Stimulated activated CD8-positive, alpha-beta memory T cell treated with anti-CD3 and anti-CD28 coated beads, Interleukin-7, amount 100 ng/mL, for 48 hours (primary cell): ENCODE measurements around the gene IMP4.

Experiments
- DNase-seq, 2 donors: peaks; one replicate each; pipeline ENCODE4 v3.0.0-alpha.2; 2020; ENCODE audit warnings: low read depth in 1 of 2; ENCODE audit errors: extremely low read depth in 1 of 2

The IMP4 gene

DNA sequence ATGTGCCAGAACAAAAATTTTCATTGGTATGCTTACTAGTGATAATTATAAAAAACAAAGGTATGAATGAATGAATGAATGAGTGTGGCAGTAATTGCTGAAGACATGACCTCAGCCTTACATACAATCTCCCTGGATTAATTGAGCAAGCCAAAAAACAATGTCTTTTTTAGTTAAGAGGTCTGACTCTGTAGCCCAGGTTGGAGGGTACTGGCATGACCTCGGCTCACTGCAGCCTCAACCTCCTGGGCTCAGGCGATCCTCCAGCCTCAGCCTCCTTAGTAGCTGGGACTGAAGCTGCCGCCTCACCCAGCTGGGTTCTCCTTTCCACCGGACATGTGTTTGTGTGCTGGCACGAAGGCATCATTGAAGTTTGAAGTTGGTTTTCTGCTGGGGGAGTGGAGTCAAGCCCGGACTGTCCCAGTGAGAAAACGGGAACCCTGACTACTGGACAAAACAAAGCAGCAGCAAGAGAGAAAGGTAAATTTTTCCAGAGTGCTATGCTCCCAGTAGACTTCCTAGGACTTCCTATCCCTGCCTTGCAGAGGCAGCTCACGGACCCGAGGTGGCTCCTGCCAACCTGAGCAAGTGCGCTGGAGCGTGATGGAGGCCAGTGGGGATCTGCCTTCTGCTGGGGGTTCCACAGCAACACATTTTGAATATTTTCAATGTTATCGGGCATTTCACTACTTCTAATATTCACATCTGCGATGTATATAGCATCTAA is 6.4 kb upstream of the IMP4 start:
- no peak for DNase-seq

DNA sequence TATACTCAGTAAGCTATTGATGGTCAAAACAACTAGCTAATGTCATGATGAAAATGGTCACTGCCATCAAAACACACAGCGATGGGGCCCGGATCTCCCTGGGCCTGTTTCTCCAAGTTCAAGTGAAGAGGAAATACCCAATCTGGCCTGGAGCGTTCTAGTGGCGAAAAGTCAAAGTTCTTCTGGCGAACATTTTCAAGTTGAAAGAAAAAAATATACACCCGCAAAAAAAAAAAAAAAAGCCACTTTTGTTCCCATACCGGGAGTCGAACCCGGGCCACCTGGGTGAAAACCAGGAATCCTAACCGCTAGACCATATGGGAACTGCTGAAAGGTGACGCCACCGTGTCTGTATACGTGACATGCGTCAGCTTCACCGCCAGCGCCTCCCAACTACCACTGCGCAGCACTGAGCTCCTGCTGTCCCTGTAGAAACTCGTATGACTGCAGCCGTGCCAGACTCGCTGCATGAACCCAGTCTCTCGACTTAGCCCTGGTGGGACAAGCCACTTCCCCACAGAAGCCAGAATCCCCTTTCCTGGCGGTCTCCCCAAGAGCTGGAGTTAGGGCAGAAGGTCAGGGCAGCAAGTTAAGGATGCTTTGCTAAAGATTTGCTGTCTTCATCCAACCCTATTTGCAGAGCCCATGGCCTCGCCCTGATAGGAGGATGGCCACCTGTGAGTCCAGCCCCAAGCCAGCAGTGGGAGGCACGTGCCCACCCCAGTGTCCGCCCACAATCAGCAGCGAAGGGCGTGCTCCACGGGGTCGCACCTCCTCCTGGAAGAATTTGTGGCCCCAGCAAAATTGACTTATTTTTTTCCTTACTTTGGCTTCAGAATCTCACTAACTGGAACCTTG is 5.6 kb upstream of the IMP4 start:
- DNase-seq, result no peak

DNA sequence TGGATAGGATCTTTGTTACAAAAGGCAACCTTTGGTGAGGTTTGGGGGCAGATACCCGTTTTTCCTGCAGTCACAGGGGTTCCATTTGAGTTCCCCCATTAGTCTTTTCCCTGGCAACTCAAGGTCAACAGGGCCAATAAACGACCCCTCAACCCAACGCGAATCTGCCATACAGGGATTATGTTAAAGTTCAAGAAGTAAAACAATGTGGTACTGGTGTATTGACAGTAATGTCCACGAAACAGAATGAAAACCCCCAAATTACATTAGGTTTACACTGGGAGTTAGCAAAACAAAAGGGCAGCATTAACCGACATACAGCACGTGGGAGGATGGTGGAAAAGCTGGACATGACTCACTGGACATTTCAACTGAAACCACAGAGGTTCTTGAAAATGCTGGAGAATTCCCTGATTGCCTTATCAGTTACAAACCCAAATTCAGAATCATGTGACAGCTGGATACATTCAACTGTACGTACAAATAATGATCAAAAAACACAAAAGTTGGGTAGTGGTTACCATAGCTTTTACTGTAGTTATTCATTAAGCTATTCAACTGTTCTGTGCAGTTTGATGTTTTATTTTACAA is 4.9 kb upstream of the IMP4 start:
- DNase-seq, result no peak

DNA sequence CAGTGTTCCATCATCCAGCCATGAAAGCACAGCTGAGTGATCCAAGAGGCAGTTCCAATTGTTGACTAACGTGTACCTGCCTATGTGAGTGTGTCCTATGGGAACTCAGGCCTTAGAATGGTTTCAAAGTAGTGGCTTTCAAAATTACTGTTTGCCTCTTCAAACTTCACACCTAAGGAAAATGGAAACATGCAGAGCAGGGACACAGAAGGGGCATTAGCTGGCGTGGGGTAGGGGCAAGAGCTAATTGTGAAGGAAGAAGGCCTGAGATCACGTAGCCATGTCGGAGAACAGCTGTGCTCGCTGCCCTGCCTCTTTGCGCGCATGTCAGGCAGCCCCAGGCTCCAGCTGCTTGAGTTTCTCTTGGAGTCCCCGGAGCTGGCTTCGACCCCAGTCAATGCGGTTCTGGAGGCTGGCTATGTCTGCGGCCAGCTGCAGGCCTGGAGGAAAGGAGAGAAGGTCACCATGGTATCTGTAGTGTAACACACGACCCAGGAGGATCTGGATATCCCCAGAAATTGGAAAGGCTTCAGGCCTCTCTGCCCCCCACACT is 3.8 kb upstream of the IMP4 start:
- DNase-seq, result no peak

DNA sequence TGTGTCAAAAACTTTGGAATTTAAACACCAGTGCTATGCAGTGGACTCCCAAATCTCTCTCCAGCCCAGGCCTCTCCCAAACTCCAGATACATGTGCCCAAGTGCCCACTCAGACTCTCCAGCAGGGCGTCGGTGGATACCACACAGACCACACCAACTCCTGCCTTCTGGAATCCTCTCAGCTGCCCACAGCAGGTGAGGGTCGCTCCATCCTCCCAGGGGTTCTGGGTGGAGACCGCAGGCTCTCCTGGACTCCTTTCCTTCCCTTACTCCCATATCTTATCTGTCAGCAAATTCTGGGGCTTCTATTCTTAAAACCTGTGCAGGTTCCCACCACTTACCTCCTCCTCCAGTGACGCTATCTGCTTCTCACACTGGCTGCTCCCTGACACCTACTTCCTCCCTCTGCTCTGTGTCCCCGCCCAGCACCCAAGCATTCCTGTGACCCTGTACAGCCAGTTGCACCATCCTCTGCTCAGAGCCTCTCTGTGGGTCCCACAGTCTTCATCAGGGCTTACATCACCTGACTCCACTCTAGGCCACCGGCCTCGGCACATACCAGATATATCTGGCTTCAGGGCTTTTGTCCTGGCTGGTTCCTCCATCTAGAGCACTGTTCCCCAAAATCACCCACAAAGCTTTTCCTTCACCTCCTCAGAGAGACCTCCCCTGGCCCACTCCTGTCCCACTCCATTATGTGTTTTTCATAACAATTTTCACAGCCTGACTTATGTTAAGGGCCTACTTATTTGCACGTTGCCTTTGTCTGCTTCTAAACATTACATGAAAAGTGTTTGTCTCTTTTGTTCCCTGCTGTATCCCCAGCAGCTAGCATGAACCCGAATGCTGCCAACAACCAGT is 2.6 kb upstream of the IMP4 start:
- DNase-seq, result no peak

DNA sequence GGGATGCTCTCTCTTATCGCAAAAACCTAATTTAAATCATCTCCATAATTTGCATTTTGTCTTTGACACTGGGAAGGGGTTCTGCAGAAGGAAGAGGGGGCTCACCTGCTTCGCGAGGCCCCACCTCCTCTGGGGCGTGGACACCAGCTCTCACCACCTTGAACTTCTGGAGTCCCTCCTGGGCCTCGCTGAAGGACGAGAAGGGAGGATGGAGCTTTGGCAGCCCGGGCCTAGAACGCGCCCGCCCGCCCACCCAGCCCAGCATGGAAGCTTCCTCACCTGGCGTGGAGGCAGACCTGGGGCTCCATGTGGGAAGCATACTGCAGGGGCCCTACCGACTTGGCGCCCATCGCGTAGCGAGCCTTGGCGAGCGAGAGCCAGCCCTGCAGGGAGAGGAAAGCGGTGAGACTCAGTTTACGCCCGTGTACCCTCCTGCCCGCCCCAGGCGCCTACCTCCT is 1.1 kb upstream of the IMP4 start:
- no peak for DNase-seq

DNA sequence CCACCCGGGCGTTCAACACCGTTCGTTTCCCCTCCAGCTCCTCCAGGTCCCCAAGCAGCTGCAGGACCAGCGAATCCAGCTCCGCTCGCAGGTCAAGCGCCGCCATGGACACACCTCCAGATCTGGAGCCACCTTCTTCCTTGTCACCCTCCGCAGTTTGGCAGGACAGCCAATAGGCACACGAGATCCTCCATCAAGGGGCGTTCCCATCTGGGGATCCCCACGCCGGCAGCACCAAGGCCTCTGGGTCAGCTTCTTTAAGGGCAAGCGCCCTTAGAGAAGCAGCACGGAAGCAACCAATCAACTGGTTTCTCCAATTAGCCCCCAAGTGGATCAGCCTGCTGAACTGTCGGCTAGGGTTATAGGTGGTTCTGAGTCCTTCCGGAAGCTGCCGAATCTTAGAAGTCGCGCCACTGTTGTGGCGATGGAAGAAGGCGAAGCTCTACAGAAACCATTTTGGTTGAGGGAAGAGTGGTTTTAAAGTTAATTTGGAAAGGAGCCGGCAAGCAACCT is 621 bp upstream of the IMP4 start:
- peak; percentile 70 to 83 for DNase-seq

DNA sequence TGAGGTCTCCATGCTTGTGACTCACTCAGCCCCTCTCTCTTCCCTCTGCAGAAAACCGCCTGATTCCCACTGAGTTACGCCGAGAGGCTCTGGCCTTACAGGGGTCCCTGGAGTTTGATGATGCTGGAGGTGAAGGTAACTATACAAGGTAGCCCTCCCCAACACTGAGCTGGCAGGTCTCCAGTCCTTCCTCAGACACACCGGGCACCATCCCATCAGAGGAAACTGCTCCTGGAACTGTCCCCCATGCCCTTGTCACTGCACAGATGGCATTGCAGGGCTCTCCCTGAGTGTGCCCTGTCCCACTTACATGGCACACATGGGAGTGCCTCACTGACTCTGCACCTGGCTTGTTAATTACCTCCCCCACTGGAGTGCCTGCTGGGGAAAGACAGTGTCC is 1.9 kb downstream of the IMP4 start:
- no peak for DNase-seq

DNA sequence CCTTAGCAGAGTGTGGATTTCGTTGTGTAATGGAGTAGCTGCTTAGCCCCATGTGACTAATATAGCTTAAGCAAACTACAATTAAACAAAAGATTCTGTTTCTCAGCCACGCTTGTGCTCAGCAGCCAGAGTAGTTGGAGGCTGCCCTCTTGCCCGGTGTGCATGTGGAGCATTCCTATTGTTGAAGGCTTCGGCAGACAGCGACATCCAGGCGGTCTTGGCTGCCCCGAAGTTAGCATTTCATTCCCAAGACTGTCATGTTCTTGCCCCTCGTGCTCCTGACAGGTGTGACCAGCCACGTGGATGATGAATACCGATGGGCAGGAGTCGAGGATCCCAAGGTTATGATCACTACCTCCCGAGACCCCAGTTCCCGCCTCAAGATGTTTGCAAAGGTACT is 2.4 kb downstream of the IMP4 start:
- DNase-seq, result no peak

DNA sequence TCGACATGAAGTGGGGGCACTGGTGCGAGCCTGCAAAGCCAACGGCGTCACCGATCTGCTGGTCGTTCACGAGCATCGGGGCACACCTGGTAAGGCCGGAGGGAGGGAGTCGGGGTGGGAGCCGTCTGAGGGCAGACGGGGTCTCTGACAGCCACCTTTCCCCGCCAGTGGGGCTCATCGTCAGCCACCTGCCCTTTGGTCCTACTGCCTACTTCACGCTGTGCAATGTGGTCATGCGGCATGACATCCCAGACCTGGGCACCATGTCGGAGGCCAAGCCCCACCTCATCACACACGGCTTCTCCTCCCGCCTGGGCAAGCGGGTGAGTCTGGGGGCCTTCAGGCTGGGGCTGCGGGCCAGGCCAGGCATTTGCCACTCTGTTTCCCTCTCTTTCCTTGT is 2.9 kb downstream of the IMP4 start:
- DNase-seq, result no peak

DNA sequence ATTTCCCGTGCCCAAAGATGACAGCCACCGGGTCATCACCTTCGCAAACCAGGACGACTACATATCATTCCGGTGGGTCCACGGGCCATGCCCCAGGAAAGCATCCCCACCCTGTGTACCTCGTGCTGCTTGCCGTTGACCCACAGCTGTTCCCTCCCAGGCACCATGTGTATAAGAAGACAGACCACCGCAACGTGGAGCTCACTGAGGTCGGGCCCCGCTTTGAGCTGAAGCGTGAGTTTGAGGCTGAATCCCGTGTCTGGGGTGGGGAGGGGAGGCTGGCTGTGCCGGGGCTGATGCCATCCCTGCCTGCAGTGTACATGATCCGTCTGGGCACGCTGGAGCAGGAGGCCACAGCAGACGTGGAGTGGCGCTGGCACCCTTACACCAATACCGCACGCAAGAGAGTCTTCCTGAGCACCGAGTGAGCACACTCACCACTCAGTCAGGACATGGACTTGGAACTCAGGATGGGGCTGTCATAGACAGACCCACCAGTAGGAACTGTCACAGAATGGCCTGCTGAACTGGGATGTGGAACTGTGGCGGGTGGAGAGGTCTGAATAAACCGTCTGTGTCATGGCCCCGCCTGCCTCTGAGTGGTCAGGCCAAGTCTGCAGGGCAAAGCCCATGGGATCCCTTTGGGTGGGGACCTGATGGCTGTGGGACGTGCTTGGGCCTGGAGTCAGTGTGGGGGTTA is 3.5 kb downstream of the IMP4 start:
- DNase-seq, result no peak

DNA sequence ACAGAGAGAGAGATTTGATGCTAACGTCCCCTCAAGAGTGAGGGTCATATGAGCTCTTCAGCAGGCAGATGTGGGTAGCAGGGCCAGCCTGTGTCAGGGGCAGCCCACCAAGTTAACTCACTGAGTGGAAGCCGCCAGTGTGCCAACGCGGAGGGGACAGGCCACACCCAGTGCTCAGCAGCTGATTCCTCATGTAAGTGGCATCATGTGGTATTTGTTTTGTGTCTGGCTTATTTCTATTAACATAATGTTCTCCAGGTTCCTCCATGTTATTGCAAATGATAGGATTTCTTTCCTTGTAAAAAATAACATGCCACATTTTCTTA is 4.0 kb downstream of the IMP4 start:
- no peak for DNase-seq

DNA sequence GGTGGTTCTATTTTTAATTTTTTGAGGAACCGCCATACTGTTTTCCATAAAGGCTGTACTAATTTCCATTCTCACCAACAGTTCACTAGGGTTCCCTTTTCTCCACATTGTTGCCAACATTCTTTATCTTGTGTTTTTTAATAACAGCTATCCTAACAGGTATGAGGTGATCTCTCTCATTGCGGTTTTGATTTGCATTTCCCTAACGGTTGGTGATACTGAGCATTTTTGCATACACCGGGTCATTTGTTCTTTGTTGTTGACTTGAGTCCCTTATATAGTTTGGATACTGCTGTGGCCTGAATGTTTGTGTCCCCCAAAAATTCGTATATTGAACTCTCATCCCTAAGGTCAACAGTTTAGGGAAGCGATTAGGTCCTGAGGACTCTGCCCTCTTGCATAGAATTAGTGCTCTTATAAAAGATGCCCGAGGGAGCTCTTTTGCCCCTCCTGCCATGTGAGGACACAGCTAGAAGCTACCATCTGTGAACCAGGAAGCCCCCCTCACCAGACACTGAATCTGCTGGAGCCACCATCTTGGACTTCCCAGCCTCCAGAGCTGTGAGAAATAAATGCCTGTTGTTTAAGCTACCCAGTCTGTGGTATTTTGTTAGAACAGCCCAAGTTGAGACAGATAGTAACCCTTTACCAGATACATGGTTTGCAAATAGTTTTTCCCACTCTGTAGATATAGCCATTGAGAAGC is 4.7 kb downstream of the IMP4 start:
- DNase-seq, result no peak

DNA sequence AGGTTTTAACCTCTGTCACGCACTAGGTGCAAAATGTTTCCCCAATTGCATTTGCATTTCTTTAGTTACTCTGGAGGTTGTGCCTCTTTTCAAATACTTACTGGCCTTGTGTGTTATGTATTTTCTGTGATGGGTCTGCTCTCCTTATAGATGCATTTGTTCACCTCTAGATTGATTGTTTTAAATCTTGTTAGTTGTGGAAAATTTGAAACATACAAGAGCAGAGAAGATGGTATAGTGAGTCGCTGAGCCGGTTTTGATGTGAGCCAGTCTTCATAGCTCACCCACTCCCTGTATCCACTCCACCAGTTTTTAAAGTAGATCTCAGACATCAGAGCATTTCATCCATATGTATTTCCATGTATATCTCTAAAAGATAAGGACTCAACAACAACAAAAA is 6.5 kb downstream of the IMP4 start:
- no peak for DNase-seq

DNA sequence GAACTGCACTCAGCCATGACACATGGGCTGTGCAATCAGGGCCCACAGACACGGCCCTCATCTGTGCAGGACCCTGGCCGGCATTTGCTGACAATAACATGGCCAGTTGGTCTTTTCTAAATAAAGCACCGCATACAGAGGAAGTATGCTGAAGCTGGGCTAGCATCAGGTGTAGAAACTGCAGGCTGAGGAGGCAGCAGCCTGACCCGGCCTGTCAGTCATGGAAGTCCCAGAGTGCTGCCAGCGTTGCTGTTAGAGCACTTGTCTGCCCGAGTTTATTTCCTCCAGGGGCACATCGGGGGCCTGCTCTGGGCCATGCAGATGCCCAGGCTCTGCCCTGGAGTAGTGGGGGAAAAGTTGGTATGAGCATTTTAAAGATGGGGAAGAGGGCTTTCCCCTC is 9.0 kb downstream of the IMP4 start:
- no peak for DNase-seq

DNA sequence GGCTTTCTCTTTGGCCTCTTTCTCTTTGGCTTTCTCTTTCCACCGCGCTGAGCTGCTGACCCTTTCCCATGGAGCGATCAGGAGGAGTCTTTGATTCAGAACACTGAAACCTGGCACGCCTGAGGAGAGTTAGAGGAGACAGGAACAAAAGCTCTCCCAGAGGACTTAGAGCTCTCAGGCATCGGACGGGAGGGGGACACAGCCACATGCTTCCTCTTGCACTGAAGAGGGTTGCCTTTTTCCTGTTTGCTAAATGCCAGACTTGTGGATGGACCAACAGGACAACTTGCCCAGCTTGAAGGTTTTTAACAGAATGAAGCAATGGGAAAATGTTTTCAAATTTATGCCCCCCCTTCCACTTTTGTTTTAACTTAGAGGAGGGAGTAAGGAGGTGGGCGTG is 9.5 kb downstream of the IMP4 start:
- DNase-seq, result no peak

DNA sequence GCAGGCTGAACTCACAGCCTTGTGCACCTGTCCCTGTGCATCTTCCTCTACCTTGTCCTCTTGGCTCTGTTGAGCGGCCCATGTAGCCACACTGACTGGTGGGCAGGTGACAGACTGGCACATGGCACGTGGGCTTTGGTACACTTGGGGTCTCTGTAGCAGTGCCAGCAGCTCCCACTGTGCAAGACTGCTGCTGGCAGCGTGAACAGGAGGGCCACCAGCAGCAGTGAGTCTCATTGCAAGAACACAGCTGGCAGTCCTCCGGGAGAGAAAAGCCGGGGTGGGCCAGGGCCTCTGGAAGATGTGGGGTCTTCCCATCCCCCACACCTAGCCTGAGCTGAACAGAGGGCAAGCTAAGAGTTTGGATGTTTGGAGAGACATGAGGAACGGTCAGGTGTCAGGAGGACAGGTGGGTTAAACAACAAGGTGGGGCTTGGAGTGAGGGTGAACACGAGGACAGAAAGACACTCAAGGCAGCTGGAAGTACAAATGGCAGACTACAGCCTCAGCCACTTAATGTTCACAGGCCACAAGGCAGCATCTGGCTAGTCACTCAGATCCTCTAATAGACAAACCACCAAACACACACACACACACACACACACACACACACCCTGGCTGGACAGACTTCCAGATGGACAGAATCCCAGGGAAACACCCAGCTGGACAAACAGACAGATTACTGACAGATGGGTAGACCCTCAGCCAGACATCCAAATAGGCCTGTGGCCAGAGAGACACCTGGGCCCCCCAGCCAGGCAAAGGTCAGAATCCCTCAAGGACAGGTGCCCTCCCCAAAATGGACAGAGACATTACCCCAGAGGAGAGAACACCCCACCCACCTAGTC is 10.8 kb downstream of the IMP4 start:
- DNase-seq, result no peak

DNA sequence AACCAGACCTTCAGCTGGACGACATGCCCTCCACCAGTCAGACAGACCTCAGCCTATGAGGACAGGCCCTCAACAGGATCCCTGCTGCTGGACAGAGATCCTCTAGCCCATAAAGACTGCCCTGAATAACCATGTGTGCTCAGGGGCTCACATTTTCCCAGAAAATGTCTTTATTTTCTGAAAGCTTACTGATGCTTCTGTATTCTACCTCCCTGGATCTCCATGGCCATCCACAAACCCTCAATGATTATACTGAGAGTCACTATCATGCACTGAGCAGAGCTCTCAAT is 11.4 kb downstream of the IMP4 start:
- DNase-seq, result no peak

DNA sequence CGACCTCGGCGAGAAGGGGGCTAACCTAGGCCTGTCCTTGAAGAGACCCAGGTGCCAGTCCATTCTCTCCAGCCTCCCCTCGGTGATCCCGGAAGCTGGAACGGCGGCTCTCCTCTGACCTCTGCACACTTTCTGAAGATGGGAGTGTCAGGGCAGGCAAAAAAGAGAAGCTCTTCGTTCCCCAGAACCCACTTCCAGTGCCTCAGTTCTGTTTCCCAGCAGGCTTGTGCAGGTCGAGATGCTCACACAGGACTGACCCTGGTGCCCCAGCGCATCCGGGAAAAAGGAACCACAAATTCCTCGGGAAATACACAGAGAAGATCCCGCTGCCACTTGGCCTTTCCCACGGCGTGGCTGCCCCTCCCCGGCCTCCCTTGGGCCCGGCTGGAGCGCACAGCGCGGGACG is 12.5 kb downstream of the IMP4 start:
- DNase-seq, result no peak
